Uterus (tissue), 4 donors: ENCODE data around the gene NLRP6. TPM values are rescaled to one million over a fixed set of nuclear protein-coding genes. Genes with fewer than 3 reads are reported as not detected.

Experiments used
- DNase-seq, 2 donors: peaks; one replicate each; pipeline ENCODE4 v3.0.0-alpha.2; 2019 to 2020
- H3K27ac ChIP-seq, 2 donors: fragments of 200-600 bp; sonication (generic); 1 replicate in 1 of 2; 2 replicates in 1 of 2; pipeline ENCODE4 v1.5.1; 2016 to 2018
- H3K27me3 ChIP-seq, 2 donors: fragments of 200-600 bp; sonication (generic); one replicate each; pipeline ENCODE4 v1.5.1; 2018 to 2019; ENCODE audit warnings: control low read depth in 1 of 2
- H3K36me3 ChIP-seq, 2 donors: fragments of 200-600 bp; sonication (generic); one replicate each; pipeline ENCODE4 v1.5.1; 2019; ENCODE audit warnings: control low read depth in 1 of 2
- H3K4me1 ChIP-seq, 2 donors: fragments of 200-600 bp; sonication (generic); one replicate each; pipeline ENCODE4 v1.5.1; 2018 to 2019; ENCODE audit warnings: control low read depth in 1 of 2
- H3K4me3 ChIP-seq, 2 donors: fragments of 200-600 bp; sonication (generic); 1 replicate in 1 of 2; 2 replicates in 1 of 2; pipeline ENCODE4 v1.5.1; 2018 to 2019; ENCODE audit warnings: mild to moderate bottlenecking in 1 of 2
- H3K9me3 ChIP-seq, 2 donors: fragments of 200-600 bp; sonication (generic); one replicate each; pipeline ENCODE4 v1.5.1; 2019; ENCODE audit warnings: control low read depth in 1 of 2
- CTCF ChIP-seq, 4 experiments: fragments of 200-600 bp in 2 of 4; fragments of 450-650 bp in 2 of 4; sonication (generic) in 2 of 4; IDR thresholded peaks; one replicate each; pipeline ENCODE4 v1.5.1; 2016 to 2019; ENCODE audit warnings: antibody characterized with exemption in 4 of 4, mild to moderate bottlenecking in 2 of 4, moderate library complexity in 1 of 4
- POLR2A ChIP-seq, 2 donors: fragments of 450-650 bp; IDR thresholded peaks; one replicate each; pipeline ENCODE4 v1.6.1; 2016; ENCODE audit warnings: antibody characterized with exemption in 2 of 2, mild to moderate bottlenecking in 1 of 2, moderate library complexity in 1 of 2
- intact Hi-C: fragments of 100-400 bp; cut with DNase I; formaldehyde crosslinking; loops from one replicate; pipeline ENCODE4 v1.15.1; 2023; ENCODE audit warnings: low total_unique reads
- total RNA-seq, 4 donors: library from RNA; depleted of rRNA in 3 of 4; stranded (reverse); fragments of >200 nt in 3 of 4; gene quantifications; one replicate each; pipeline versions ENCODE4 v1.1.0 to v1.2.4, GENCODE V29; 2014 to 2023
- donor health status: DM: yes; HTN: yes; CAD: no.

The NLRP6 gene
- total RNA-seq, 4 donors from 2014 or later: 0.30 to 0.51 TPM; not detected in 2

GRCh38 chr11:296171-297050, 18.2 kb downstream of the NLRP6 start:
- Histone ChIP-seq H3K4me3 (no peak overlapping the region), H3K27me3 (peaks cover 0 to 5% of the 10 kb centered on the region in 2 donors), H3K9me3 (no peaks in the 10 kb centered on the region), H3K27ac (no peak overlapping the region), H3K4me1 (no peaks in the 10 kb centered on the region), H3K36me3 (no peaks in the 10 kb centered on the region)
- TF ChIP-seq POLR2A (IDR thresholded peaks at IDR 0.05): no peak
- no peak for TF ChIP-seq CTCF (IDR thresholded peaks at IDR 0.05)
- intact Hi-C loops: no loop called here
- DNase-seq: peak in 1 of 2 donors; percentile 8

- Histone ChIP-seq H3K27me3 (peaks cover 0 to 5% of the 10 kb centered on the region in 2 donors), H3K4me1 (no peaks in the 10 kb centered on the region), H3K9me3 (no peaks in the 10 kb centered on the region), H3K27ac (no peak overlapping the region), H3K4me3 (no peak overlapping the region), H3K36me3 (no peaks in the 10 kb centered on the region)
- intact Hi-C loops: no loop called here
- DNase-seq: peak in 1 of 2 donors; percentile 13
- TF ChIP-seq POLR2A (IDR thresholded peaks at IDR 0.05) (no peak), CTCF (IDR thresholded peaks at IDR 0.05) (no peak)
Measured at GRCh38 chr11:297051-297585, 18.9 kb downstream of the NLRP6 start.

- Histone ChIP-seq H3K27me3 (peaks cover 0 to 5% of the 10 kb centered on the region in 2 donors), H3K4me1 (no peaks in the 10 kb centered on the region), H3K4me3 (no peak overlapping the region), H3K27ac (no peak overlapping the region), H3K9me3 (no peaks in the 10 kb centered on the region), H3K36me3 (no peaks in the 10 kb centered on the region)
- DNase-seq: peak in 1 of 2 donors; percentile 16
- no peak for TF ChIP-seq CTCF (IDR thresholded peaks at IDR 0.05)
- TF ChIP-seq POLR2A (IDR thresholded peaks at IDR 0.05): no peak
- intact Hi-C loops: no loop called here
Measured at GRCh38 chr11:297586-298405, 19.6 kb downstream of the NLRP6 start.

GRCh38 chr11:298406-299065, 20.3 kb downstream of the NLRP6 start:
- DNase-seq: peak in 1 of 2 donors; percentile 13

More at GRCh38 chr11:298406-299065, 20.3 kb downstream of the NLRP6 start:
- intact Hi-C loops: no loop called here
- no peak for TF ChIP-seq CTCF (IDR thresholded peaks at IDR 0.05)
- TF ChIP-seq POLR2A (IDR thresholded peaks at IDR 0.05): no peak
- H3K27ac ChIP-seq: no peak overlapping the region
- no peak overlapping the region for H3K4me3 ChIP-seq
- no peaks in the 10 kb centered on the region for H3K9me3 ChIP-seq
- no peaks in the 10 kb centered on the region for H3K4me1 ChIP-seq
- peaks cover 0 to 5% of the 10 kb centered on the region in 2 donors for H3K27me3 ChIP-seq
- no peaks in the 10 kb centered on the region for H3K36me3 ChIP-seq
